Liver (tissue), 9 donors: ENCODE measurements around the gene MSH3. TPM values are rescaled to one million over a fixed set of nuclear protein-coding genes. Genes with fewer than 3 reads are reported as not detected.
"Not testable (repeated sequence)": the region's sequence is repeated elsewhere in the genome, so short reads cannot be mapped to it uniquely, and the experiment has no call there.

ENCODE experiments used
- DNase-seq: peaks from one replicate; pipeline ENCODE4 v3.0.0-alpha.2; 2017; ENCODE audit warnings: low spot score
- H3K27ac ChIP-seq, 2 donors: one replicate each; pipeline ENCODE4 v1.7.0; 2013; ENCODE audit warnings: inconsistent platforms in 2 of 2, low read length in 2 of 2, control low read depth in 1 of 2, low read depth in 1 of 2, mild to moderate bottlenecking in 1 of 2
- H3K27me3 ChIP-seq, 4 donors: one replicate each; pipeline versions ENCODE4 v1.6.1 to v1.7.0; 2013; ENCODE audit warnings: low read length in 3 of 4, inconsistent platforms in 1 of 4, mild to moderate bottlenecking in 1 of 4, moderate library complexity in 1 of 4; ENCODE audit not compliant: control insufficient read depth in 4 of 4, insufficient read depth in 4 of 4
- H3K36me3 ChIP-seq, 4 donors: one replicate each; pipeline versions ENCODE4 v1.6.1 to v1.7.0; 2013; ENCODE audit warnings: low read length in 3 of 4, mild to moderate bottlenecking in 3 of 4, low read depth in 1 of 4, moderate library complexity in 1 of 4; ENCODE audit not compliant: control insufficient read depth in 4 of 4, insufficient read depth in 3 of 4
- H3K4me1 ChIP-seq, 4 donors: one replicate each; pipeline versions ENCODE4 v1.6.1 to v1.7.0; 2013; ENCODE audit warnings: low read length in 3 of 4, mild to moderate bottlenecking in 3 of 4, moderate library complexity in 1 of 4; ENCODE audit not compliant: control insufficient read depth in 4 of 4, insufficient read depth in 4 of 4
- H3K4me3 ChIP-seq, 3 donors: one replicate each; pipeline versions ENCODE4 v1.6.1 to v1.7.0; 2013; ENCODE audit warnings: low read length in 3 of 3, control low read depth in 1 of 3, low read depth in 1 of 3, mild to moderate bottlenecking in 1 of 3
- H3K9ac ChIP-seq, 2 donors: one replicate each; pipeline ENCODE4 v1.7.0; 2013; ENCODE audit warnings: low read length in 2 of 2, mild to moderate bottlenecking in 2 of 2, moderate library complexity in 2 of 2, control low read depth in 1 of 2, low read depth in 1 of 2
- H3K9me3 ChIP-seq, 4 donors: one replicate each; pipeline versions ENCODE4 v1.6.1 to v1.7.0; 2013; ENCODE audit warnings: low read length in 3 of 4; ENCODE audit not compliant: control insufficient read depth in 4 of 4
- EGR1 ChIP-seq, 2 donors: IDR thresholded peaks; 2 replicates each; pipeline ENCODE4 v1.6.1; 2016 to 2018; ENCODE audit warnings: antibody characterized with exemption in 2 of 2, low read depth in 2 of 2
- FOXA1 ChIP-seq: IDR thresholded peaks from 2 replicates; pipeline ENCODE4 v1.6.1; 2016; ENCODE audit warnings: antibody characterized with exemption
- FOXA2 ChIP-seq: IDR thresholded peaks from 2 replicates; pipeline ENCODE4 v1.6.1; 2016; ENCODE audit warnings: antibody characterized with exemption
- GABPA ChIP-seq, 2 donors: IDR thresholded peaks in 1 of 2; conservative IDR thresholded peaks in 1 of 2; 2 replicates each; pipeline ENCODE4 v1.6.1; 2016; ENCODE audit warnings: antibody characterized with exemption in 2 of 2, mild to moderate bottlenecking in 1 of 2, moderate library complexity in 1 of 2
- HNF4A ChIP-seq, 2 donors: conservative IDR thresholded peaks; 2 replicates each; pipeline ENCODE4 v1.6.1; 2016; ENCODE audit warnings: antibody characterized with exemption in 2 of 2, mild to moderate bottlenecking in 2 of 2
- HNF4G ChIP-seq: IDR thresholded peaks from 2 replicates; pipeline ENCODE4 v1.6.1; 2016; ENCODE audit warnings: antibody characterized with exemption
- JUND ChIP-seq, 2 donors: IDR thresholded peaks; 2 replicates each; pipeline ENCODE4 v1.6.1; 2016; ENCODE audit warnings: antibody characterized with exemption in 2 of 2
- MAX ChIP-seq: IDR thresholded peaks from 2 replicates; pipeline ENCODE4 v1.6.1; 2016; ENCODE audit warnings: antibody characterized with exemption
- NR2F2 ChIP-seq: IDR thresholded peaks from 2 replicates; pipeline ENCODE4 v1.6.1; 2016; ENCODE audit warnings: antibody characterized with exemption
- RXRA ChIP-seq, 2 donors: IDR thresholded peaks; 2 replicates each; pipeline ENCODE4 v1.6.1; 2017 to 2018; ENCODE audit warnings: antibody characterized with exemption in 2 of 2, mild to moderate bottlenecking in 1 of 2
- SP1 ChIP-seq: IDR thresholded peaks from 2 replicates; pipeline ENCODE4 v1.6.1; 2018; ENCODE audit warnings: antibody characterized with exemption, mild to moderate bottlenecking
- TAF1 ChIP-seq: conservative IDR thresholded peaks from 2 replicates; pipeline ENCODE4 v1.6.1; 2016; ENCODE audit warnings: antibody characterized with exemption, mild to moderate bottlenecking
- YY1 ChIP-seq: IDR thresholded peaks from 2 replicates; pipeline ENCODE4 v1.6.1; 2016; ENCODE audit warnings: antibody characterized with exemption, mild to moderate bottlenecking
- WGBS: extraction: QIAGEN DNeasy Blood & Tissue Kit; methylation state at CpG from one replicate; pipeline ENCODE4 v1.1.7; 2013; 5-methylcytosine and 5-hydroxymethylcytosine counted together
- polyA plus RNA-seq, 2 donors: library from polyadenylated mRNA; stranded (reverse) in 1 of 2; unstranded in 1 of 2; fragments of 200-250 nt in 1 of 2; fragments of >200 nt in 1 of 2; fragmentation: Nextera tagmentation in 1 of 2; extraction: Ambion mirVana in 1 of 2; gene quantifications; one replicate each; pipeline versions ENCODE4 v1.2.1 to v1.2.3, GENCODE V29; 2013 to 2015
- total RNA-seq, 2 donors: library from RNA; depleted of rRNA; stranded (reverse); fragments of >200 nt; gene quantifications; one replicate each; pipeline ENCODE4 v1.2.3, GENCODE V29; 2014
- TF ChIP-seq, protein P1 (sequence below): IDR thresholded peaks from 2 replicates; pipeline ENCODE4 v1.6.1; 2016; ENCODE audit warnings: antibody characterized with exemption
- TF ChIP-seq, protein P2 (sequence below): IDR thresholded peaks from 2 replicates; pipeline ENCODE4 v1.6.1; 2016; ENCODE audit warnings: antibody characterized with exemption
- donor health status: healthy.
- donor health status: healthy.
- donor health status: healthy.
- donor health status: healthy.
- donor health status: healthy.

Gene MSH3
- total and polyA plus RNA-seq, 4 donors = 3.0 to 19.1 (median 7.9) TPM

- DNase-seq = no peak
- TF ChIP-seq FOXA1 = no peak
- TF ChIP-seq YY1 = no peak
- TF ChIP-seq SP1 = no peak
- TF ChIP-seq TAF1 = no peak
- TF ChIP-seq FOXA2 = no peak
- no peak for TF ChIP-seq NR2F2
- TF ChIP-seq, protein P1, sequence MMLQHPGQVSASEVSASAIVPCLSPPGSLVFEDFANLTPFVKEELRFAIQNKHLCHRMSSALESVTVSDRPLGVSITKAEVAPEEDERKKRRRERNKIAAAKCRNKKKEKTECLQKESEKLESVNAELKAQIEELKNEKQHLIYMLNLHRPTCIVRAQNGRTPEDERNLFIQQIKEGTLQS = no peak
- TF ChIP-seq HNF4A (conservative IDR thresholded peaks at IDR 0.05) = no peak
- no peak for TF ChIP-seq HNF4G
- no peak for TF ChIP-seq JUND (IDR thresholded peaks at IDR 0.05)
- H3K9me3 ChIP-seq = no peaks in the 10 kb centered on the region
- H3K4me1 ChIP-seq = peaks cover 5 to 29% (median 8%) of the 10 kb centered on the region in 4 donors
- H3K9ac ChIP-seq = no peak overlapping the region
- no peak overlapping the region for H3K4me3 ChIP-seq
- H3K27me3 ChIP-seq = no peaks in the 10 kb centered on the region
- WGBS = 96% methylated on average over 4 of the region's 4 CpGs
- H3K27ac ChIP-seq = no peak overlapping the region
- H3K36me3 ChIP-seq = peaks cover 0 to 10% (median 4%) of the 10 kb centered on the region in 4 donors
Observed at GRCh38 chr5:80881726-80882125, 227.3 kb downstream of the MSH3 start.

- not testable (repeated sequence) for H3K27ac ChIP-seq, H3K36me3 ChIP-seq, H3K27me3 ChIP-seq, H3K4me3 ChIP-seq, H3K9me3 ChIP-seq, DNase-seq, H3K9ac ChIP-seq
- WGBS = 89% methylated on average over 3 of the region's 3 CpGs
- H3K4me1 ChIP-seq = peaks cover 5 to 21% (median 8%) of the 10 kb centered on the region in 4 donors
Observed at GRCh38 chr5:80883390-80883789, 228.9 kb downstream of the MSH3 start.

- no peak for DNase-seq
- Histone ChIP-seq H3K36me3 (peaks cover 0 to 3% (median 0%) of the 10 kb centered on the region in 4 donors), H3K9ac (no peak overlapping the region), H3K9me3 (no peaks in the 10 kb centered on the region), H3K4me3 (no peak overlapping the region), H3K27ac (no peak overlapping the region), H3K4me1 (peaks cover 5 to 21% (median 8%) of the 10 kb centered on the region in 4 donors), H3K27me3 (no peaks in the 10 kb centered on the region)
- TF ChIP-seq, protein P2, sequence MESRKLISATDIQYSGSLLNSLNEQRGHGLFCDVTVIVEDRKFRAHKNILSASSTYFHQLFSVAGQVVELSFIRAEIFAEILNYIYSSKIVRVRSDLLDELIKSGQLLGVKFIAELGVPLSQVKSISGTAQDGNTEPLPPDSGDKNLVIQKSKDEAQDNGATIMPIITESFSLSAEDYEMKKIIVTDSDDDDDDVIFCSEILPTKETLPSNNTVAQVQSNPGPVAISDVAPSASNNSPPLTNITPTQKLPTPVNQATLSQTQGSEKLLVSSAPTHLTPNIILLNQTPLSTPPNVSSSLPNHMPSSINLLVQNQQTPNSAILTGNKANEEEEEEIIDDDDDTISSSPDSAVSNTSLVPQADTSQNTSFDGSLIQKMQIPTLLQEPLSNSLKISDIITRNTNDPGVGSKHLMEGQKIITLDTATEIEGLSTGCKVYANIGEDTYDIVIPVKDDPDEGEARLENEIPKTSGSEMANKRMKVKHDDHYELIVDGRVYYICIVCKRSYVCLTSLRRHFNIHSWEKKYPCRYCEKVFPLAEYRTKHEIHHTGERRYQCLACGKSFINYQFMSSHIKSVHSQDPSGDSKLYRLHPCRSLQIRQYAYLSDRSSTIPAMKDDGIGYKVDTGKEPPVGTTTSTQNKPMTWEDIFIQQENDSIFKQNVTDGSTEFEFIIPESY = no peak
- TF ChIP-seq HNF4A (conservative IDR thresholded peaks at IDR 0.05) (no peak), FOXA2 (no peak), RXRA (IDR thresholded peaks at IDR 0.05) (no peak), TAF1 (no peak), FOXA1 (no peak), YY1 (no peak), HNF4G (no peak), SP1 (no peak), NR2F2 (no peak), MAX (no peak), GABPA (IDR thresholded peaks at IDR 0.05 in 1 of 2, conservative IDR thresholded peaks at IDR 0.05 in 1 of 2) (no peak), EGR1 (IDR thresholded peaks at IDR 0.05; ENCODE audit: low read depth in 2 of 2) (no peak)
- TF ChIP-seq, protein P1 = no peak
- WGBS = 96% methylated on average over 3 of the region's 3 CpGs
Observed at GRCh38 chr5:80884086-80884813, 229.8 kb downstream of the MSH3 start.
